IPS-15b (cell line): ENCODE results near the gene AP5S1.

ENCODE experiments used
- H3K27me3 ChIP-seq: one replicate; pipeline ENCODE4 v1.6.1; 2013; ENCODE audit warnings: low read length; ENCODE audit not compliant: control insufficient read depth, insufficient read depth
- H3K36me3 ChIP-seq: one replicate; pipeline ENCODE4 v1.6.1; 2013; ENCODE audit warnings: low read length; ENCODE audit not compliant: control insufficient read depth, insufficient read depth
- H3K4me1 ChIP-seq: one replicate; pipeline ENCODE4 v1.6.1; 2013; ENCODE audit warnings: mild to moderate bottlenecking, low read length; ENCODE audit not compliant: control insufficient read depth, insufficient read depth
- H3K4me3 ChIP-seq: one replicate; pipeline ENCODE4 v1.5.1; 2013; ENCODE audit warnings: low read depth, low read length
- H3K9ac ChIP-seq: one replicate; pipeline ENCODE4 v1.6.1; 2013; ENCODE audit warnings: low read depth, mild to moderate bottlenecking, low read length
- H3K9me3 ChIP-seq: one replicate; pipeline ENCODE4 v1.6.1; 2013; ENCODE audit warnings: mild to moderate bottlenecking, low read length; ENCODE audit not compliant: control insufficient read depth, insufficient read depth

The AP5S1 gene

GRCh38 chr20:3803289-3803688 lies 17.1 kb upstream of the AP5S1 start:
- H3K4me3 ChIP-seq, result no peak overlapping the region
- H3K4me1 ChIP-seq, result peaks cover 22% of the 10 kb centered on the region
- H3K36me3 ChIP-seq, result peaks cover 26% of the 10 kb centered on the region
- H3K9me3 ChIP-seq, result no peaks in the 10 kb centered on the region
- H3K9ac ChIP-seq, result no peak overlapping the region
- no peaks in the 10 kb centered on the region for H3K27me3 ChIP-seq

- Histone ChIP-seq H3K36me3 (peaks cover 26% of the 10 kb centered on the region), H3K9me3 (no peaks in the 10 kb centered on the region), H3K4me1 (peaks cover 23% of the 10 kb centered on the region), H3K9ac (no peak overlapping the region), H3K27me3 (no peaks in the 10 kb centered on the region), H3K4me3 (no peak overlapping the region)
These were observed 16.5 kb upstream of the AP5S1 start for GRCh38 chr20:3803854-3804253.

- Histone ChIP-seq H3K4me3 (no peak overlapping the region), H3K4me1 (peaks cover 23% of the 10 kb centered on the region), H3K27me3 (no peaks in the 10 kb centered on the region), H3K9me3 (no peaks in the 10 kb centered on the region), H3K9ac (no peak overlapping the region), H3K36me3 (peaks cover 26% of the 10 kb centered on the region)
These were observed 16.0 kb upstream of the AP5S1 start for GRCh38 chr20:3804254-3804751.

- no peaks in the 10 kb centered on the region for H3K9me3 ChIP-seq
- no peak overlapping the region for H3K9ac ChIP-seq
- peaks cover 26% of the 10 kb centered on the region for H3K36me3 ChIP-seq
- H3K4me3 ChIP-seq, result no peak overlapping the region
- peaks cover 21% of the 10 kb centered on the region for H3K4me1 ChIP-seq
- no peaks in the 10 kb centered on the region for H3K27me3 ChIP-seq
These were observed 15.6 kb upstream of the AP5S1 start for GRCh38 chr20:3804781-3805180.

GRCh38 chr20:3808544-3808943 lies 11.8 kb upstream of the AP5S1 start:
- Histone ChIP-seq H3K36me3 (peaks cover 8% of the 10 kb centered on the region), H3K9me3 (no peaks in the 10 kb centered on the region), H3K4me1 (peaks cover 16% of the 10 kb centered on the region), H3K9ac (no peak overlapping the region), H3K4me3 (no peak overlapping the region), H3K27me3 (no peaks in the 10 kb centered on the region)

GRCh38 chr20:3811467-3812258 lies 8.7 kb upstream of the AP5S1 start:
- H3K4me3 ChIP-seq, result no peak overlapping the region
- H3K9me3 ChIP-seq, result no peaks in the 10 kb centered on the region
- no peak overlapping the region for H3K9ac ChIP-seq
- H3K36me3 ChIP-seq, result no peaks in the 10 kb centered on the region
- no peaks in the 10 kb centered on the region for H3K27me3 ChIP-seq
- peaks cover 13% of the 10 kb centered on the region for H3K4me1 ChIP-seq

DNA sequence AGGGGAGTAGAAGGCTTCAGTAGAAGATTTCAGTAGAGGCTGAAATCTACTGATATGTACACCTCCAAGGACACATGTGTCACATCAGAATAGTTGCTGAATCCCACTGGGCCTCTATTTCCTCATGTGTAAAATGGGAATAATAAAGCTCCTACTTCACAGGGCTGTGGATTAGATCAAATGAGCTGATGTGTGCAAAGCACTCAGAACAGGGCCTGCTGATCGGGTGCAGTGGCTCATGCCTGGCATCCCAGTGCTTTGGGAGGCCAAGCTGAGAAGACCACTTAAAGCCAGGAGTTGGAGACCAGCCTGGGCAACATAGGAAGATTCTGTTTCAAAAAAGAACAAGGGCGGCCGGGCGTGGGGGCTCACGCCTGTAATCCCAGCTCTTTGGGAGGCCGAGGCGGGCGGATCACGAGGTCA lies 8.1 kb upstream of the AP5S1 start:
- no peak overlapping the region for H3K9ac ChIP-seq
- H3K27me3 ChIP-seq, result no peaks in the 10 kb centered on the region
- no peak overlapping the region for H3K4me3 ChIP-seq
- peaks cover 8% of the 10 kb centered on the region for H3K4me1 ChIP-seq
- no peaks in the 10 kb centered on the region for H3K36me3 ChIP-seq
- no peaks in the 10 kb centered on the region for H3K9me3 ChIP-seq

DNA sequence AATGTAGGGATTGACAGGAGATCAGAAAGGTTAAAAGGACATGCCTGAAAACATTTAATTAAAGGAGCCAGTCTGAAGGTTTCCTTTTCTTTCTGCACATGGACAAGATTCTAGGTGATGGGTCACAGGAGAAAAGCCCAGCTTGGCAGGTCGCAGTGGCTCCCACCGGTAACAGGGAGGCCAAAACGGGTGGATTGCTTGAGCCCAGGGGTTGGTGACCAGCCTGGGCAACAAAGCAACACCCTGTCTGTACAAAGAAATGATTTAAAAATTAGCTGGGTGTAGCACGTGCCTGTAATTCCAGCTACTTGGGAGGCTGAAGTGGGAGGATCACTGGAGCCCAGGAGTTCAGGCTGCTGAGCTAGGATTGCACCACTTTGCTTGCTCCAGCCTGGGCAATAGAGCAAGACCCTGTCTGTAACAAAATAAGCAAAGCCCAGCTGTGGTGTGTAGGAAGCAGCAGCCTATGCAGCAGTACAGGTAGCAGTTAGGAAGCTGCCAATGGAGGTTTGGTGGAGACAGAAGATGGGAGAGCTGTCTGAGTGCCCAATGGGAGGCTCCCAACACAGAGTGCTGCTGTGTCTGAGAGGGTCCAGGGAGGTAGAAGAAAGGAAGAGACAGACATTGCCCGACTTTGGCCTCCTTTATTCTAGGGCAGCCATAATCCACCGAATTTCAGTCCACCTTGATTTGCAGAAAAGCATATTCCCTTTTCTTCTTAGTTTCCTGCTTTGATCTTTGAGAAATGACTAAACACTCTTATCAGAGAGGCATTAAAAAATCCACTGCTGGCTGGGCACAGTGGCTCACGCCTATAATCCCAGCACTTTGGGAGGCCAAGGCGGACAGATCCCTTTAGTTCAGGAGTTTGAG lies 7.1 kb upstream of the AP5S1 start:
- H3K9me3 ChIP-seq, result no peaks in the 10 kb centered on the region
- H3K27me3 ChIP-seq, result no peaks in the 10 kb centered on the region
- H3K4me3 ChIP-seq, result no peak overlapping the region
- peaks cover 2% of the 10 kb centered on the region for H3K4me1 ChIP-seq
- no peaks in the 10 kb centered on the region for H3K36me3 ChIP-seq
- H3K9ac ChIP-seq, result no peak overlapping the region

DNA sequence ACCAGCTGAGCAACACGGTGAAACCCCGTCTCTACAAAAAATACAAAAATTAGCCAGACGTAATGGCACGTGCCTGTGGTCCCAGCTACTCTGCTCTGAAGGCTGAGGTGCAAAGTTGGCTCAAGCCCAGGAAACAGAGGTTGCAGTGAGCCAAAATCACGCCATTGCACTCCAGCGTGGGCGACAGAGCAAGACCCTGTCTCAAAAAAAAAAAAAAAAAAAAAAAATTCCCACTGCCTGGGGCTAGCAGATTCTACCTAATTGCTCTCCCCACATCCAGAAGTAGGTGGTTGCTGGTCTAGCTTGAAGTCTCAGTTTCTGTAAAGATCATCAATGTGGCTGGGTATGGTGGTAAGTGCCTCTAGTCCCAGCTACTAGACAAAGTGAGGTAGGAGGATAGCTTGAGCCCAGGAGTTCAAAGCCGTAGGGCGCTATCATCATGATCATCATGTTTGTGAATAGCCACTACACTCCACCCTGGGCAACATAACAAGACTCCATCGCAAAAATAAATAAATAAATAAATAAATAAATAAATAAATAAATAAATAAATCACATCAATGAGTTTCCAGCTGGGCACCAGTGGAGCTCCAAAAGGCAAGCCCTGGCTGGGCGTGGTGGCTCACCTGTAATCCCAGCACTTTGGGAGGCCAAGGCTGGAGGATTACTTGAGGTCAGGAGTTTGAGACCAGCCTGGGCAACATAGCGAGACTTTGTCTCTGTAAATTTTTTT lies 6.3 kb upstream of the AP5S1 start:
- Histone ChIP-seq H3K36me3 (no peaks in the 10 kb centered on the region), H3K4me3 (no peak overlapping the region), H3K9ac (no peak overlapping the region), H3K4me1 (no peaks in the 10 kb centered on the region), H3K27me3 (no peaks in the 10 kb centered on the region), H3K9me3 (no peaks in the 10 kb centered on the region)

DNA sequence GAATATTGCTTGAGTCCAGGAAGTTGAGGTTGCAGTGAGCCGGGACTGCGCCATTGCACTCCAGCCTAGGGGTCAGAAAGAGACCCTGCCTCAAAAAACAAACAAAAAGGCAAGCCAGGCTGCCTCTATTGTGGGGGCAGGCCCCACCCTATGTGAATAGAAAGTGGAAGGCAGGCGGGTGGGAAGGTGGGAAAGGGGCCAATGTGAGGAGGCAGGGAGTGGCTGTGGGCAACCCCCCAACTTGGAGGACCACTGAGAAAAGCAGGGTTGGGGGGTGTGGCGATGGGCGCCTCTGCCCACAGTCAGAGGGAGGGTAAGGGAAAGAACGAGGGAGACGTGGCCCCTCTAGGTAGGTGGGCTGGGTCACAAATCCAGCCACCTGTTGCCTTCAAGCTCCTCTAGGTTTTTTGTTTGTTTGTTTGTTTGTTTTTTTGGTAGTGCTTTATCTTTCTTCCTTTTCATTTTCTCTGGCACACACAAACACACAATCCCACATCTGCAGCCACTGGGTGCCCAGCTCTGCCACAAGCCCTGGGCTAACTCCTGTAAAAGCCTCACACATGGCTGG lies 5.3 kb upstream of the AP5S1 start:
- Histone ChIP-seq H3K4me3 (no peak overlapping the region), H3K36me3 (no peaks in the 10 kb centered on the region), H3K9ac (no peak overlapping the region), H3K27me3 (no peaks in the 10 kb centered on the region), H3K9me3 (no peaks in the 10 kb centered on the region), H3K4me1 (no peaks in the 10 kb centered on the region)

GRCh38 chr20:3815703-3816315 lies 4.5 kb upstream of the AP5S1 start:
- Histone ChIP-seq H3K36me3 (no peaks in the 10 kb centered on the region), H3K4me3 (no peak overlapping the region), H3K9me3 (no peaks in the 10 kb centered on the region), H3K27me3 (no peaks in the 10 kb centered on the region), H3K9ac (no peak overlapping the region), H3K4me1 (no peaks in the 10 kb centered on the region)
